GM21526 (cell line): ENCODE data around the gene NOX5.
"Not testable (repeated sequence)": the region's sequence is repeated elsewhere in the genome, so short reads cannot be mapped to it uniquely, and the experiment has no call there.

Experiments
- ATAC-seq: cut with Tn5 transposase; IDR thresholded peaks from one replicate; pipeline ENCODE4 v1.9.1; 2021; ENCODE audit warnings: moderate library complexity; ENCODE audit not compliant: unreplicated experiment, low FRiP score

Gene NOX5

GRCh38 chr15:69045802-69046201 lies 31.3 kb downstream of the NOX5 start:
- ATAC-seq = no peak

- ATAC-seq = no peak
These were observed 32.3 kb downstream of the NOX5 start for GRCh38 chr15:69046781-69047180.

- ATAC-seq = no peak
These were observed 35.5 kb downstream of the NOX5 start for GRCh38 chr15:69049976-69050375.

GRCh38 chr15:69055251-69055650 lies 40.8 kb downstream of the NOX5 start:
- no peak for ATAC-seq

- ATAC-seq = no peak
These were observed 41.9 kb downstream of the NOX5 start for GRCh38 chr15:69056365-69056764.

GRCh38 chr15:69058830-69059556 lies 44.5 kb downstream of the NOX5 start:
- ATAC-seq = no peak

- ATAC-seq = no peak
These were observed 45.1 kb downstream of the NOX5 start for GRCh38 chr15:69059557-69059943.

- ATAC-seq = no peak
These were observed 45.6 kb downstream of the NOX5 start for GRCh38 chr15:69060041-69060481.

- ATAC-seq = no peak
These were observed 46.2 kb downstream of the NOX5 start for GRCh38 chr15:69060744-69061143.

- ATAC-seq = no peak
These were observed 46.9 kb downstream of the NOX5 start for GRCh38 chr15:69061414-69061842.

GRCh38 chr15:69064649-69065048 lies 50.2 kb downstream of the NOX5 start:
- no peak for ATAC-seq

GRCh38 chr15:69066007-69066995 lies 51.8 kb downstream of the NOX5 start:
- ATAC-seq = no peak

- no peak for ATAC-seq
These were observed 52.8 kb downstream of the NOX5 start for GRCh38 chr15:69067296-69067695.

- no peak for ATAC-seq
These were observed 53.7 kb downstream of the NOX5 start for GRCh38 chr15:69068157-69068556.

- ATAC-seq = not testable (repeated sequence)
These were observed 54.8 kb downstream of the NOX5 start for GRCh38 chr15:69069290-69069689.

GRCh38 chr15:69069996-69070395 lies 55.5 kb downstream of the NOX5 start:
- no peak for ATAC-seq

- ATAC-seq = no peak
These were observed 55.9 kb downstream of the NOX5 start for GRCh38 chr15:69070396-69070795.

GRCh38 chr15:69071260-69071659 lies 56.8 kb downstream of the NOX5 start:
- ATAC-seq = no peak

GRCh38 chr15:69072906-69073305 lies 58.4 kb downstream of the NOX5 start:
- no peak for ATAC-seq

- no peak for ATAC-seq
These were observed 59.7 kb downstream of the NOX5 start for GRCh38 chr15:69074001-69074842.

- no peak for ATAC-seq
These were observed 60.3 kb downstream of the NOX5 start for GRCh38 chr15:69074843-69075224.
